Osteocyte (in vitro differentiated cells): Measurements from ENCODE around the gene PPM1D. TPM values are rescaled to one million over a fixed set of nuclear protein-coding genes. Genes with fewer than 3 reads are reported as not detected.

ENCODE experiments used
- DNase-seq: peaks from one replicate; pipeline ENCODE4 v3.0.0; 2021; ENCODE audit warnings: mixed read lengths; ENCODE audit not compliant: unreplicated experiment; ENCODE audit errors: extremely low spot score
- H3K27ac Mint-ChIP-seq: one replicate; pipeline ENCODE4 v1.8.0; 2021; ENCODE audit warnings: mild to moderate bottlenecking, mixed read lengths; ENCODE audit not compliant: unreplicated experiment
- H3K27me3 Mint-ChIP-seq: one replicate; pipeline ENCODE4 v1.8.0; 2021; ENCODE audit warnings: mixed read lengths; ENCODE audit not compliant: unreplicated experiment
- H3K36me3 Mint-ChIP-seq: one replicate; pipeline ENCODE4 v1.8.0; 2021; ENCODE audit warnings: mixed read lengths; ENCODE audit not compliant: unreplicated experiment
- H3K4me1 Mint-ChIP-seq: one replicate; pipeline ENCODE4 v1.8.0; 2021; ENCODE audit warnings: mixed read lengths; ENCODE audit not compliant: unreplicated experiment
- H3K4me3 Mint-ChIP-seq: one replicate; pipeline ENCODE4 v1.8.0; 2021; ENCODE audit warnings: mild to moderate bottlenecking, moderate library complexity, mixed read lengths; ENCODE audit not compliant: unreplicated experiment
- H3K9me3 Mint-ChIP-seq: one replicate; pipeline ENCODE4 v1.8.0; 2021; ENCODE audit warnings: mixed read lengths; ENCODE audit not compliant: unreplicated experiment
- CTCF ChIP-seq: fragments of 200-600 bp; sonication (generic); IDR thresholded peaks from 2 replicates; pipeline ENCODE4 v1.5.0; 2021; ENCODE audit warnings: antibody characterized with exemption, mild to moderate bottlenecking, moderate library complexity
- total RNA-seq: library from RNA; stranded (reverse); gene quantifications from 2 replicates; pipeline ENCODE4 v1.2.1, GENCODE V29; 2021

Gene PPM1D
- total RNA-seq, 1 donor from 2014 or later: 22.1 TPM

GRCh38 chr17:60559659-60559994 lies 40.4 kb upstream of the PPM1D start:
- TF ChIP-seq CTCF: no peak
- H3K36me3 Mint-ChIP-seq: no peaks in the 10 kb centered on the region

GRCh38 chr17:60559995-60560859 lies 39.8 kb upstream of the PPM1D start:
- no peak for TF ChIP-seq CTCF

More at GRCh38 chr17:60559659-60559994, 40.4 kb upstream of the PPM1D start:
- H3K9me3 Mint-ChIP-seq: no peaks in the 10 kb centered on the region
- H3K27ac Mint-ChIP-seq: no peak overlapping the region
- H3K4me3 Mint-ChIP-seq: no peak overlapping the region
- DNase-seq: no peak
- peaks cover 2% of the 10 kb centered on the region for H3K27me3 Mint-ChIP-seq
- H3K4me1 Mint-ChIP-seq: peaks cover 7% of the 10 kb centered on the region

DNA sequence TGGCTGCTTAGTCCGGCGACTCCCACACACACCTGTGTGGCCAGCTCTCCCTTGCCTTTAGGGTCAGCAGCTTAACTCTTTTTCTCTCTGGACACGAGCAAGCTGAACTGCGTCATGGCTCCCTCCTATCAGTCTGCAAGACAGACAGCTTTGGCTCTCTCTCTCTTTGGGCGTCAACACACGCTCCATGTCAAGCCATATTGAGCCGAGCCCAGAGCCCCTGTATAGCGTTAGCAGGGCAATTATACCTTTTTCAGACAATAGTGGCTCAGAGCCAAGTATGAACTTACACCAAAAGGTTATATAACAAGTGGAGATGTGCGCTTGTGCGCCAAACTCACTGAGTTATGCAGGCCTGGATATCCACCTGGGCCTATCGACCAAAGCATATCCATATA lies 39.1 kb upstream of the PPM1D start:
- Mint-ChIP-seq H3K27ac (no peak overlapping the region), H3K4me3 (no peak overlapping the region), H3K4me1 (peaks cover 2% of the 10 kb centered on the region), H3K36me3 (no peaks in the 10 kb centered on the region), H3K9me3 (no peaks in the 10 kb centered on the region), H3K27me3 (peaks cover 2% of the 10 kb centered on the region)
- no peak for DNase-seq
- TF ChIP-seq CTCF: no peak

More at GRCh38 chr17:60559995-60560859, 39.8 kb upstream of the PPM1D start:
- H3K9me3 Mint-ChIP-seq: no peaks in the 10 kb centered on the region
- no peak overlapping the region for H3K27ac Mint-ChIP-seq
- H3K36me3 Mint-ChIP-seq: no peaks in the 10 kb centered on the region
- no peak for DNase-seq
- H3K4me1 Mint-ChIP-seq: peaks cover 3% of the 10 kb centered on the region
- no peak overlapping the region for H3K4me3 Mint-ChIP-seq
- H3K27me3 Mint-ChIP-seq: peaks cover 2% of the 10 kb centered on the region

- peaks cover 2% of the 10 kb centered on the region for H3K27me3 Mint-ChIP-seq
- H3K4me3 Mint-ChIP-seq: no peak overlapping the region
- no peak for TF ChIP-seq CTCF
- no peak overlapping the region for H3K27ac Mint-ChIP-seq
- no peaks in the 10 kb centered on the region for H3K4me1 Mint-ChIP-seq
- no peaks in the 10 kb centered on the region for H3K36me3 Mint-ChIP-seq
- no peak for DNase-seq
- H3K9me3 Mint-ChIP-seq: no peaks in the 10 kb centered on the region
Observed at GRCh38 chr17:60562421-60562820, 37.6 kb upstream of the PPM1D start.

DNA sequence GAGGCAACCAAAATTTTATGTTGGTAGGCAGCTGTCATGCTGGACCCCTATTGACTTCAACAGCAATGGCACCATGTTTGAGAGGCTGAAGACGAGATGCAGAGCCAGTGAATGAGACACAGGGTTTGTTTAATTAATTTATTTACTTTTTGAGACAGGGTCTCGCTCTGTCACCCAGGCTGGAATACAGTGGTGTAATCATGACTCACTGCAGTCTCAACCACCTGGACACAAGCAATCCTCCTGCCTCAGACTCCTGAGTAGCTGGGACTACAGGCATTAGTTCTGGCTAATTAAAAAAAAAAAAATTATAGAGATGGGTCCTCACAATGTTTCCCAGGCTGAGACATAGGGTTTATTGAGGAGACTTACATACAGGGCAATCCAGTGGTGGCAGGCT lies 36.2 kb upstream of the PPM1D start:
- no peaks in the 10 kb centered on the region for H3K9me3 Mint-ChIP-seq
- TF ChIP-seq CTCF: no peak
- no peaks in the 10 kb centered on the region for H3K36me3 Mint-ChIP-seq
- DNase-seq: no peak
- H3K27ac Mint-ChIP-seq: no peak overlapping the region
- H3K27me3 Mint-ChIP-seq: peaks cover 2% of the 10 kb centered on the region
- no peaks in the 10 kb centered on the region for H3K4me1 Mint-ChIP-seq
- no peak overlapping the region for H3K4me3 Mint-ChIP-seq
